ENCODE results near the gene MAP3K14. TPM values are rescaled to one million over a fixed set of nuclear protein-coding genes. Genes with fewer than 3 reads are reported as not detected.

MAP3K14 gene
- total RNA-seq, 2 experiments from 2014 or later = 31.6 to 31.9 TPM

DNA sequence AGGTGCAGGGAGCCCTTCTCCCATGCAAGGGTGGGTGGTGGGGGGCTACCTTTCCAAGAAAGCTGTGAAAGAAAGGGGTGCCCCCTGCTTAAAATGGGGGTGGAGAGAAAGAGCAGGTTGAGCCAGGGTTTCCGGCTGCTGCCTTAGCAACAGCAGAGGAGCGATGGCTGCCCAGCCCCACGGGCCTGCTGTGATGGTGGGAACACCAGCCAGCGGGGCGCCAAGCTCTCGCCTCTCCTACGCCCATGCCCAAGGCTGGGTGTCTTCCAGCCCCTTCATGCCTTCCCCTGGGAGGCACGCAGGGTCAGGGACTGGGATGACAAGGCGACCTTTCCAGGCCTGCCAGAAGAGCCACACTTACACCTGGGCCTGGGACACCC is 92.2 kb downstream of the MAP3K14 start:
- peak overlapping the region; percentile 99 for H3K4me3 Mint-ChIP-seq
- H3K4me1 Mint-ChIP-seq (ENCODE audit: low read depth) = peaks cover 40% of the 10 kb centered on the region
- intact Hi-C loops (cut with micrococcal nuclease) = loop anchor here (5.0 kb wide), 2 partner anchors 38 to 93 kb away; partner anchors contain the start of genes MAP3K14 and SPATA32

DNA sequence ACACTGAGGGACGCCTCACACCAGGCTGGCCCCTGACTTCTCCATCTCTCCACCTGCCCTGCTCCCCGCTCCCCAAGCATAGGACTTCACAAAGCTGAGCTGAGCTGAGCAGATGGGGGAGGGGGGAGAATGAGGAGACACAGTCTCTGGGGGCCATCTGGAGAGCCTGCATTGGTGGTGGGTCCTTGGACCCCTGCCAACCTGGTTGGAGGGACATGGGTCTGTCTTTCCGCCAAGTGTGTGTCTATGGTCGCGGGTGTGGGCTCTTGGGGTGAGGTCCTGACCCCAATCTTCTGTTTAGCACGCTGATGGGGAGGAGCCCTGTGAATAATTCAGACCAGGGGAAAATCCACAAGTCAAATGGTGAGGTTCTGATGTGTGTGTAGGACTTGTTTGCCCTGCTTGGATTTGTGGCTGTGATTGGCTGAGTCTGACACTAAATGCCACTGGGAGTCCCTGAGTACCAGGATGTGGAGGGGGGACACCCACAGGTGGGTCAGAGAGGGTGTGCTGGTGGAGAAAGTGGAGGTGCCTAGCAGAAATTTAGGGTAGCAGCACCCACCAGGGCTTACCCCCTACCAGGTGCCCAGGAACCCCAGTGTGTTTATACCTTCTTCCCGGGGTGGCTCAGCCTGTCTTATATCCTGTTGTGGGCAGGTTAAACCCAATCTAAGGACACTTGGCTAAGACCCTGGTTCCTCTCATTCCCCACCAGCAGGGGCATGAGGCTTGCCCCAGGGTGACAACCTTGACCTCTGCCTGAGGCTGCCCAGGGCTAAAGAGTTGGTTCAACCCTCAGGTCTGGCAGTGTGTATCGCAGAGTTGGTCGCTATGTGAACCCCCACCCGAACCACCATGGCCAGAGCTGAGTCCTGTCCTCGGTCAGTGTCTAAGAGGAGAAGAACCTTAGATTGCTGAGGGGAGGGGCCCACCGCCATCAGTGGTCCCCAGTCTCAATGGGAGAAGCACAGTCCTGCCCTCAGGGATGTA is 93.0 kb downstream of the MAP3K14 start:
- peak overlapping the region; percentile 99 for H3K27ac Mint-ChIP-seq
- H3K9me3 Mint-ChIP-seq = no peaks in the 10 kb centered on the region
- ATAC-seq (peak; percentile 40), DNase-seq (peak; percentile 85)
- ChIA-PET CTCF (interaction anchor here (0.7 to 10.4 kb wide), 10 partner anchors 10 to 174 kb away, joined by 3 to 406 read pairs (median 5); partner anchors contain the start of genes ACBD4 and HEXIM1), POLR2A (interaction anchor here (0.8 to 21.2 kb wide), 11 partner anchors 15 to 88 kb away, joined by 3 to 399 read pairs (median 4); partner anchors contain the start of genes ACBD4, HEXIM1, HEXIM2 and MAP3K14)
- H3K4me1 Mint-ChIP-seq (ENCODE audit: low read depth) = peaks cover 41% of the 10 kb centered on the region
- intact Hi-C loops (cut with micrococcal nuclease) = loop anchor here (5.0 kb wide), 2 partner anchors 38 to 93 kb away; partner anchors contain the start of genes MAP3K14 and SPATA32
- H3K27me3 Mint-ChIP-seq = no peaks in the 10 kb centered on the region
- peak overlapping the region; percentile 99 for H3K4me3 Mint-ChIP-seq
- peaks cover 67% of the 10 kb centered on the region for H3K36me3 Mint-ChIP-seq (ENCODE audit: low read depth)
- TF ChIP-seq CTCF (IDR thresholded peaks at IDR 0.05) = peak; percentile 45

More for the DNA sequence above, 92.2 kb downstream of the MAP3K14 start:
- ChIA-PET CTCF (interaction anchor here (1.2 to 10.4 kb wide), 3 partner anchors 10 to 53 kb away, joined by 3 to 406 read pairs (median 3); no protein-coding TSS in a partner anchor), POLR2A (interaction anchor here (0.9 to 21.2 kb wide), 7 partner anchors 14 to 89 kb away, joined by 3 to 399 read pairs (median 4); partner anchors contain the start of genes ACBD4, HEXIM1, HEXIM2 and MAP3K14)
- no peaks in the 10 kb centered on the region for H3K9me3 Mint-ChIP-seq
- H3K27me3 Mint-ChIP-seq = no peaks in the 10 kb centered on the region
- H3K27ac Mint-ChIP-seq = peak overlapping the region; percentile 99
- DNase-seq = peak; percentile 80
- peaks cover 59% of the 10 kb centered on the region for H3K36me3 Mint-ChIP-seq (ENCODE audit: low read depth)
- no peak for ATAC-seq
- TF ChIP-seq CTCF (IDR thresholded peaks at IDR 0.05) = no peak

DNA sequence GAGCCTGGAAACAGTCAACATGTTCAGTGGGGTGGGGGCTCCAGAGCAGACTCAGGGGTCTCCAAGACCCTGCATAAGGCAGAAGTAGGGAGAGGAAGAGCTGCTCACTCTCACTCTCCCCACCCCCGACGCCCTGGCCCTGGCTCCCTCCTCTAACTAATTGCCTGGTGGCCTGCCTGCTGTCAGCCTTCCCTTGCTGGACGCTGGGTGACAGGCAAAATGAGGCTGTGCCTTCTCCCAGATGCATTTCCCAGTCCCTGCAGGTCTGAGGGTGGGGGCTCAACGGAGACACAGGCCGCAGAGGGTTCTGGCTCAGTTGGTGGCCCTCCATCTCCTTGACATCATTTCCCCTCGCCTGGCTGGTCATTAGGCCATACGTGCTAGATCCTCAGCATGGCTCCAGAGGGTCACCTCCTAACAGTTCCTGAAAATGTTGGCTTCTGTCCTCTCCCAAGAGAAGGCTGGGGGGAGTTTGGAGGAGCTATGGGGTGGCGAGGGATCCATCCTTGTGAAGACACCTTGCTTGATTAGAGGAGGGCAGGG is 93.8 kb downstream of the MAP3K14 start:
- no peak for TF ChIP-seq CTCF (IDR thresholded peaks at IDR 0.05)
- CTCF ChIA-PET = interaction anchor here (0.7 to 10.4 kb wide), 9 partner anchors 11 to 174 kb away, joined by 3 to 406 read pairs (median 7); partner anchors contain the start of genes ACBD4 and HEXIM1
- no peaks in the 10 kb centered on the region for H3K9me3 Mint-ChIP-seq
- no peak for DNase-seq
- peak overlapping the region; percentile 99 for H3K27ac Mint-ChIP-seq
- no peaks in the 10 kb centered on the region for H3K27me3 Mint-ChIP-seq
- intact Hi-C loops (cut with micrococcal nuclease) = loop anchor here (5.0 kb wide), 2 partner anchors 39 to 94 kb away; partner anchors contain the start of genes MAP3K14 and SPATA32
- POLR2A ChIA-PET = interaction anchor here (0.8 to 21.2 kb wide), 8 partner anchors 16 to 89 kb away, joined by 3 to 399 read pairs (median 4); partner anchors contain the start of genes HEXIM1 and MAP3K14
- H3K4me1 Mint-ChIP-seq (ENCODE audit: low read depth) = peaks cover 38% of the 10 kb centered on the region
- peak overlapping the region; percentile 99 for H3K4me3 Mint-ChIP-seq
- peaks cover 69% of the 10 kb centered on the region for H3K36me3 Mint-ChIP-seq (ENCODE audit: low read depth)
- ATAC-seq = no peak

DNA sequence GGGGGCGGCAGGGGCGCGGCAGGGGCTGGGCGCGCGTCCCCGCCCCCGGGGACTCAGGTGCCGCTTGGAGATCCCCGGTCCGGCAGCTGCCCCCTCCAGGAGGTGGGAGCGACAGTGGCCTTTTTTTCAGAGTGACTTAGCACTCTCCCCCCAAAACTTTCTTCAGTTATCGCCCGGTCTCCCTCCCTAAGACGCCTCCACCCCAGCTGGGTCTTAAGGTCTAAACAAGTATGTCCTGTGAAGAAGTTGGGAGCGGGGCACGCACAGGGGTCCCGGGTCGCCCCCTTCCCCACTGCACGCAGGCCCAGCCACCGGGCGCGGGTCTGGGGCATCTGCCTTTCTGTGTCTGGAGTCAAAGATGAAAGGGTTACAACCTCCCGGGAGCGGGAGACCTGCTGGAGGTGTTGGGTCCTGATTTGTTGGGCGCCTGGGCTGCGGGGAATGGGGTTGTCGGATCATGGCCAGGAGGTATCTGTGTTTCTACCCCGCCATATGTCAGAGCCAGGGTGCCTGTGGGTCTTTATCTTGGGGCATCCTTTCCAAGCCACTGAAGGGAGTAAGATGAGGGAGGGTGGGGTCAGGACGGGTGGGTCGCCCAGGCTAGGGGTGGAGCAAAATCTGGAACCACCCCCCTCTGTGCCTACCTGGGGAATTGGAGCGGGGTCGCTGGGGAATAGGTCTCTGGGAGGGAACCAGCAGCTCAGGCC is 94.4 kb downstream of the MAP3K14 start:
- DNase-seq (peak; percentile 76), ATAC-seq (peak; percentile 7)
- H3K4me3 Mint-ChIP-seq = peak overlapping the region; percentile 99
- H3K4me1 Mint-ChIP-seq (ENCODE audit: low read depth) = peaks cover 37% of the 10 kb centered on the region
- intact Hi-C loops (cut with micrococcal nuclease) = loop anchor here (5.0 kb wide), 2 partner anchors 40 to 95 kb away; partner anchors contain the start of genes MAP3K14 and SPATA32
- H3K36me3 Mint-ChIP-seq (ENCODE audit: low read depth) = peaks cover 69% of the 10 kb centered on the region
- no peaks in the 10 kb centered on the region for H3K27me3 Mint-ChIP-seq
- TF ChIP-seq CTCF (IDR thresholded peaks at IDR 0.05) = no peak
- H3K27ac Mint-ChIP-seq = peak overlapping the region; percentile 99
- ChIA-PET POLR2A (interaction anchor here (0.6 to 21.2 kb wide), 10 partner anchors 16 to 90 kb away, joined by 3 to 399 read pairs (median 4); partner anchors contain the start of genes HEXIM1, HEXIM2 and MAP3K14), CTCF (interaction anchor here (0.6 to 10.4 kb wide), 11 partner anchors 12 to 163 kb away, joined by 3 to 406 read pairs (median 7); partner anchors contain the start of genes ACBD4 and HEXIM1)
- no peaks in the 10 kb centered on the region for H3K9me3 Mint-ChIP-seq
